Colonic mucosa (tissue), 4 donors: ENCODE results near the gene TRIM71. TPM values are rescaled to one million over a fixed set of nuclear protein-coding genes. Genes with fewer than 3 reads are reported as not detected.

Source experiments
- DNase-seq: peaks from one replicate; pipeline ENCODE4 v3.0.0-alpha.2; 2020
- H3K27ac ChIP-seq: fragments of 200-600 bp; one replicate; pipeline ENCODE4 v1.8.0; 2021
- H3K27me3 ChIP-seq: fragments of 200-600 bp; one replicate; pipeline ENCODE4 v1.8.0; 2021
- H3K36me3 ChIP-seq: fragments of 200-600 bp; one replicate; pipeline ENCODE4 v1.8.0; 2021
- H3K4me1 ChIP-seq: fragments of 200-600 bp; one replicate; pipeline ENCODE4 v1.8.0; 2021; ENCODE audit warnings: mild to moderate bottlenecking
- H3K4me3 ChIP-seq: fragments of 200-600 bp; one replicate; pipeline ENCODE4 v1.8.0; 2021
- H3K9ac ChIP-seq, 2 donors: one replicate each; pipeline ENCODE4 v1.7.0; 2013; ENCODE audit warnings: control low read depth in 2 of 2, low read depth in 2 of 2, low read length in 2 of 2
- H3K9me3 ChIP-seq: fragments of 200-600 bp; one replicate; pipeline ENCODE4 v1.8.0; 2021
- intact Hi-C: fragments of 100-400 bp; cut with DNase I; formaldehyde crosslinking; loops from one replicate; pipeline ENCODE4 v1.14.1; 2022
- total RNA-seq, 2 donors: library from RNA; stranded (reverse); fragmentation: NEBNext Ultra II Directional in 1 of 2; extraction: Animal tissue kit (Norgen Biotek cat#: 25700) in 1 of 2; gene quantifications; one replicate each; pipeline ENCODE4 v1.2.1, GENCODE V29; 2021
- TF ChIP-seq, protein P1 (sequence below): fragments of 200-600 bp; IDR thresholded peaks from one replicate; pipeline ENCODE4 v1.8.0; 2022; ENCODE audit warnings: antibody characterized with exemption, mild to moderate bottlenecking
- donor health status: healthy.
- donor health status: DM: no; HTN: no; CAD: no.
- donor health status: DM: no; HTN: no; CAD: no.

Gene TRIM71
- total RNA-seq, 2 donors from 2014 or later: 0.40 TPM; not detected in 1

- Histone ChIP-seq H3K9ac (no peak overlapping the region), H3K4me1 (no peaks in the 10 kb centered on the region), H3K27ac (no peak overlapping the region), H3K36me3 (no peaks in the 10 kb centered on the region), H3K4me3 (no peak overlapping the region), H3K9me3 (no peaks in the 10 kb centered on the region), H3K27me3 (no peaks in the 10 kb centered on the region)
- no peak for DNase-seq
- TF ChIP-seq, protein P1, sequence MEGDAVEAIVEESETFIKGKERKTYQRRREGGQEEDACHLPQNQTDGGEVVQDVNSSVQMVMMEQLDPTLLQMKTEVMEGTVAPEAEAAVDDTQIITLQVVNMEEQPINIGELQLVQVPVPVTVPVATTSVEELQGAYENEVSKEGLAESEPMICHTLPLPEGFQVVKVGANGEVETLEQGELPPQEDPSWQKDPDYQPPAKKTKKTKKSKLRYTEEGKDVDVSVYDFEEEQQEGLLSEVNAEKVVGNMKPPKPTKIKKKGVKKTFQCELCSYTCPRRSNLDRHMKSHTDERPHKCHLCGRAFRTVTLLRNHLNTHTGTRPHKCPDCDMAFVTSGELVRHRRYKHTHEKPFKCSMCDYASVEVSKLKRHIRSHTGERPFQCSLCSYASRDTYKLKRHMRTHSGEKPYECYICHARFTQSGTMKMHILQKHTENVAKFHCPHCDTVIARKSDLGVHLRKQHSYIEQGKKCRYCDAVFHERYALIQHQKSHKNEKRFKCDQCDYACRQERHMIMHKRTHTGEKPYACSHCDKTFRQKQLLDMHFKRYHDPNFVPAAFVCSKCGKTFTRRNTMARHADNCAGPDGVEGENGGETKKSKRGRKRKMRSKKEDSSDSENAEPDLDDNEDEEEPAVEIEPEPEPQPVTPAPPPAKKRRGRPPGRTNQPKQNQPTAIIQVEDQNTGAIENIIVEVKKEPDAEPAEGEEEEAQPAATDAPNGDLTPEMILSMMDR: no peak
- intact Hi-C loops: no loop called here
Observed at GRCh38 chr3:32847528-32847927, 29.7 kb downstream of the TRIM71 start.

DNA sequence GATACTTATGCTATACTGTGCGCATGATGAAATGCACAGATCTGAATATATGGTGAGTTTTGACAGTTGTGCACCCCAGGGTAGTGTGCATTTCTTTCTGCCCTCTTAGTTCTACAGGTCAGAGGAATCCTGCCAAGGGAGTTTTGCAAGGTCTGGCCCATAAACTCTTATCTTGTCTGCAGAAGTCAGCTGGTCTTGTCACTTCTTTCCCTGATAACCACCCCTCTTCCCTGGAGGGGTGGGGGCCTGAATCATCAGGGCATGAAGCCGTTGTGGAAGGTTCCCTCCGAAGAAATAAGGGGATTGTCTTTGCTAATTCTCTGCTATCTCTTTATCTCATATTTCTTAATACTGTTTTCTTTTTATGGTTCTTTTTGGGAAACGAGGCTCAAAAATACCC lies 30.4 kb downstream of the TRIM71 start:
- TF ChIP-seq, protein P1: no peak
- Histone ChIP-seq H3K4me1 (no peaks in the 10 kb centered on the region), H3K36me3 (no peaks in the 10 kb centered on the region), H3K27ac (no peak overlapping the region), H3K27me3 (no peaks in the 10 kb centered on the region), H3K9me3 (no peaks in the 10 kb centered on the region), H3K4me3 (no peak overlapping the region), H3K9ac (no peak overlapping the region)
- intact Hi-C loops: no loop called here
- DNase-seq: no peak

GRCh38 chr3:32849046-32849445 lies 31.2 kb downstream of the TRIM71 start:
- H3K27me3 ChIP-seq: no peaks in the 10 kb centered on the region
- H3K36me3 ChIP-seq: no peaks in the 10 kb centered on the region
- H3K27ac ChIP-seq: no peak overlapping the region
- H3K9ac ChIP-seq: no peak overlapping the region
- intact Hi-C loops: no loop called here
- no peak for DNase-seq
- TF ChIP-seq, protein P1: no peak
- no peak overlapping the region for H3K4me3 ChIP-seq
- no peaks in the 10 kb centered on the region for H3K4me1 ChIP-seq
- no peaks in the 10 kb centered on the region for H3K9me3 ChIP-seq

DNA sequence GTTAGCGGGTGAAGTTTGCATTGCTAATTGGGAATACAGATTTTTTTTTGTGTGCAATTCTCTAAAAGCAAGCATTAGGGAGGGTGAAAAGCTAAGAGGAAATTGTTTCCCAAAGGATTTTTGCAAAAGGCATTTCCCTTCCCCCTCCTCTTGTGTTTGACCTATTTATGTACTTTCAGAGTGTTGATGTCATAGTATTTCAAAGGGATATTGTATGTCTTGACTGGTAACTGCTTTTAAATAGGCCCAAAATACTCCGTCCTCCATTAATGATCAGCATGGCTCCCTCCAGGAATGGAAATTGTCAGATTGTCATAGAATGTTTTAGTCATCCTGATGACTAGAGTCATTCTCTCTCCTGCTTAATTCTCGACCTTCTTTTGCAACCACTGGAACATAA lies 32.4 kb downstream of the TRIM71 start:
- intact Hi-C loops: no loop called here
- Histone ChIP-seq H3K9me3 (no peaks in the 10 kb centered on the region), H3K4me3 (no peak overlapping the region), H3K27me3 (no peaks in the 10 kb centered on the region), H3K4me1 (no peaks in the 10 kb centered on the region), H3K36me3 (no peaks in the 10 kb centered on the region), H3K9ac (no peak overlapping the region), H3K27ac (no peak overlapping the region)
- TF ChIP-seq, protein P1: no peak
- DNase-seq: no peak

DNA sequence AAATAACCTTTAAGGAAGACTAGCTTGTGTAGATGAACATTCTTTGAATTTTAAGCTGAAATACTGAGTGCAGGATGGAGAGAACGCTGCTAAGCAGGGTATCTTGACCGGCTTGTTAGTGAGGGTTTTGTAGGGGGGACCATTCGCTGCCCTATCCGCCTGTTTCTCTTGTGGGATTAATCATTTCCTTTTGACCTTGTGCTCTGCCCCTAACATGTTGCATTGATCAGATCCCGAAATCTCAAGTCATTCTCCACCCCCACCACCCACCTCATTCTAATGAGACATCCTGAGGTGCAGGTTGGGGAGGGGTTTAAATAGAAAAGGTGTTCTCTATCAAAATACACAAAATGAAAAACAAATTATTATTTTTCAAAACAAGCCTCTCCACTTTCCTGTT lies 32.8 kb downstream of the TRIM71 start:
- no peak overlapping the region for H3K9ac ChIP-seq
- no peak for DNase-seq
- no peaks in the 10 kb centered on the region for H3K4me1 ChIP-seq
- H3K9me3 ChIP-seq: no peaks in the 10 kb centered on the region
- H3K36me3 ChIP-seq: no peaks in the 10 kb centered on the region
- H3K4me3 ChIP-seq: no peak overlapping the region
- intact Hi-C loops: no loop called here
- H3K27ac ChIP-seq: no peak overlapping the region
- TF ChIP-seq, protein P1: no peak
- no peaks in the 10 kb centered on the region for H3K27me3 ChIP-seq

- intact Hi-C loops: no loop called here
- Histone ChIP-seq H3K9ac (no peak overlapping the region), H3K27me3 (no peaks in the 10 kb centered on the region), H3K27ac (no peak overlapping the region), H3K36me3 (no peaks in the 10 kb centered on the region), H3K9me3 (no peaks in the 10 kb centered on the region), H3K4me3 (no peak overlapping the region), H3K4me1 (no peaks in the 10 kb centered on the region)
- no peak for DNase-seq
- TF ChIP-seq, protein P1: no peak
Observed at GRCh38 chr3:32852146-32852545, 34.3 kb downstream of the TRIM71 start.
